Activated CD8-positive, alpha-beta memory T cell treated with anti-CD3 and anti-CD28 coated beads, Interleukin-2, amount 50 U/mL, for 48 hours (primary cell): ENCODE data around the gene CGNL1.

ENCODE experiments used
- DNase-seq: peaks from one replicate; pipeline ENCODE4 v3.0.0-alpha.2; 2020

The CGNL1 gene

DNA sequence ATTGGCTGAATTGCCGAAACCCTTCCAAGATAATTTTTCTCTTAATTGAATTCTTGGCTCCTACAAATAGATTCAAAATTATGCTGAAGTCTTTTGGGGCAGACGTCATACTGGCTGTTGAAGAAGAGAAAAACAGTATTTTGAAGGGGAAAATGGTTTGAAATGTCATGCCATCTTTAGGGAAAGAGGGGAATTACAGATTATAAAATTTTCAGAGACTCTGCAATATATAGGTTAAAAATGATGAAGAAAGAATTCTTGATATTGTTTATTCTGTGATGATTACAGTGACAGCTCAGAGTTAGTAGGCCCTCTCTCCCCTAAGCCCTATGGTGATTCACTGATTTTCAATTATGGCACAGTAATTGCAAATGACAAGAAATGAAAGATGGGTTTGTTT, 86.1 kb downstream of the CGNL1 start:
- DNase-seq = no peak

- no peak for DNase-seq
Measured at GRCh38 chr15:57463360-57463759, 87.1 kb downstream of the CGNL1 start.

- DNase-seq = no peak
Measured at GRCh38 chr15:57464480-57464879, 88.2 kb downstream of the CGNL1 start.

- DNase-seq = no peak
Measured at GRCh38 chr15:57468486-57468885, 92.2 kb downstream of the CGNL1 start.

GRCh38 chr15:57470543-57470942, 94.2 kb downstream of the CGNL1 start:
- DNase-seq = no peak

DNA sequence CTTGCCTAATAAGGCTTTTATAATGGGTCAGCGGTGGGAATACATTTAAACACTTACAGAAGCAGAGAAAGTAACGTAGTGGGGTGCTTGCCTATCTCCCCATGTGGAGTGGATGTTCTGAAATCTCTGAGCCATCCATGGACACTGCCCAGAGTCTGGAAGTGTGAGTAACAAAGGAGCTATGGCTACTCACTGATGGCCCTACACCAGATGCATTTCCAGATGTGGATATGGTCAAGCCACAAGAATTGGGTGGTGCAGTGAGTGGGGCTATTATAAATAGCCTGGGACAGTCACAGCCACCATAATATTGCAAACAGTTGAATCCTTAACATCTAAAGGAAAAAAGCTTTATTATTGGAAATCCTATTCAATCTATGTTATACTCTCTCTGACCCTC, 96.6 kb downstream of the CGNL1 start:
- no peak for DNase-seq

DNA sequence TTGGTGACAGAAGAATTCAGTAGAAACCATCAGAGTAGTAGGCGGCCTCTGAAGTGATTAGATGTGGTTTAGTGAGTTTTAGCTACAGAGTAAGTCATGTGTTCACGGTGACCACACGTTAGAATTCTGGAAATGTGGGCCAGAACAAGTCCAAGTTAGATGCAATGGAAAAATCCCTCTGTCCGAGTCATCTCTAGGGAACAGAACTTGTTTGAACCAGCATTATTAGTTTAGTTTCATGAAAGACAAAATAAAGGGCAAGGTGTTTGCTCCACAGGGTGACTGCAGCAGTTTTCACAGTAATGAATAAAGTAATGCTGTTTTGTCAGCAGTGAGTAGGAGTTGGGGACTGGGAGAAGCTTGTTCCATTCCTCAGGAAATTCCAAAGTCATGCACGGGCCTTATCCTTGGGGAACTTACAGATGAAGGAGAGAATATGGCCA, 100.2 kb downstream of the CGNL1 start:
- no peak for DNase-seq

- no peak for DNase-seq
Measured at GRCh38 chr15:57477736-57478522, 101.6 kb downstream of the CGNL1 start.

DNA sequence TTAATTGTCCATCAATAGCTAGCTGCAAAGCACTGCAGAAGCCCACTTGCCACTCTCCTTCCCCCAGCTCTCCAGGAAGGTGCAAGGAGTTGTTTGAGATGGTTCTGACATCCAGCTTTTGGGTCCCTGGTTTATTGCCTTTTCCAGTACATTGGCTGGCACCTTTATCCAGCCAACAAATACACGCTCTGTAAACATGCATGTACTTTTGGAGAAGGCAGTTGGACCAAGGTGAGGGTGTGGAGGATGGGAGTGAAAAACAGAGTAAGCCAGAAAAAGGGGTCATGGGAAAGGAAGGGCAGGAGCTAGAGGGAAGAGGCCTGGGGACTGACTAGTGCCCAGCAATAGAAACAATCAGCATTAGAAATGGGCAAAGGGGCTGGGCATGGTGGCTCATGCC, 102.7 kb downstream of the CGNL1 start:
- DNase-seq = no peak

DNA sequence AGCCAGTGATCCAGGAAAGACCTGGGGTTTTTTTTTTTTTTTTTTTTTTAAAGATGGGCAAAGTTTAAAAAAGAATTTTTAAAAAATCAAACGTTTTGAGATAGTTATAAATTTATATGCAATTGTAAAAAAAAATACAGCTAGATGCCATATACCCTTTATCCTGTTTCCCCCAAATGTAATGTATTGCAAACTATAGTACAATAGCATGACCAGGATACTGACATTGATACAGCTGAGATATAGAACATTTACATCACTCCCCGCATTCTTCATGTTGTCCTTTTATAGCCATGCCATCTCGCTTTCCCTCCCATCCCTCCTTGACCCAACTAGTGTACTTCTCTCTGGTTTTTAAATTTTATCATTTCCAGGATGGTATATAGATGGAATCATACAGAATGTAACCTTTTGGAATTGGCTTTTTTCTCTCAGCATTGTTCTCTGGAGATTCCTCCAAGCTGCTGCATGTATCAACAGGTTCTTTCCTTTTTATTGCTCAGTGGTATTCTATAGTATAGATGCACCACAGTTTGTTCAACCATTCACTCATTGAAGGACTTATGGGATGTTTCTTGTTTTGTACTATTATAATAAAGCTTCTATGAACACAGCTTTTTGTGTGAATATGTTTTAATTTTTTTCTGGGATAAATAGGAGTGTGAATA, 104.9 kb downstream of the CGNL1 start:
- no peak for DNase-seq

DNA sequence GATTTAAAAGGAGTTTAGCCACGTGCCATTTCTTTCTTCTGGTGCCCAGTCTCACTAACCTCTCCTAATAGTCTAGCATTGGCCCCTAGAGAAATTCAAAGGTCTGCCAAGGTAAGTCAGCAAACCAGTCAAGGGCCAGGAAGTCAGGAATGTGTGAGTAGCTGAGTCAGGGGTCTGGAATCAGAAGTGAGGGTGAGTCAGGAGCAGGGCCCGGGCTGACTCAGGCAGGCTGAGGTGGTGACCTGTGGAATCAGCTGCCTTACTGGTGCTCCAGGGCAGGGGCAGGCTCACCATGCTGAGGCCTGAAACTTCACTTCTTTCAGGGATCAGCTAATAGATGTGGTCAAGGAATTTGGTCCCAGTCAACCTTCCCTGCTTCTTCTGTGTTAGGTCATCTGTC, 109.6 kb downstream of the CGNL1 start:
- no peak for DNase-seq

DNA sequence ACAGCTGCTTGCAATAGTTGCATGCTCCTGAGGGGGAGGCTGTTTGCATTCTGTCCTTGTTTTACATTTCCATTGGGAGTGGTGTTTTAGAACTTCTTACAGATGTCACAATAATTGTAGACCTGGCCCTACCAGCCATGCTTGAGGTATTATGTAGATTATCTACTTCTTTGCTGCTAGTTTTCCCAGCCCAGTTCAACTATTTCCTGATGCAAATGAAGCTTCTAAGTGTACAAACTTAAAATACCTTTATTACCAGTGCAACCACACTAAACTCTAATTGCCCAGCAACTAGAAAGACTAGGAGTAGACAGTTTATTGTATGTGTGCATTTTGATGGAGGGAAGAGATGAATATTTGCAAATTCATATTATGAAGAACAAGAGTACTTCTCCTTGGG, 110.5 kb downstream of the CGNL1 start:
- DNase-seq = no peak

DNA sequence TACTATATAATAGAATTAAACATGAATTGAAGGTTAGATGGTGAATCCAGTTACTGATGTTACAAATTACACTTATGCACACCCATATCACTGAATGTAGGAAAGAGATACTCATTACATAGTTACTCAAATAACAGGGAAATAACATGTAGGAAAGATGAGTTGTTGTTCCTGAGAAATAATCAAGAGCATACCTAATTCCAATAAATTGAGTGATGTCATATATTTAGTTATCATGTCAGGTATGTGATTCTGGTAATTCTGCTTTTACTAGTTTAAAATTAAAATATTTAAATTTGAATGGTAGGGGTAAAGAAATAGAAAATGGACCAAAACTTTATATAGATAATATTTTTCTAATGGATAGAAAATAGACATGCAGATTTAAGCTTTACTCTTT, 112.8 kb downstream of the CGNL1 start:
- DNase-seq = no peak

DNA sequence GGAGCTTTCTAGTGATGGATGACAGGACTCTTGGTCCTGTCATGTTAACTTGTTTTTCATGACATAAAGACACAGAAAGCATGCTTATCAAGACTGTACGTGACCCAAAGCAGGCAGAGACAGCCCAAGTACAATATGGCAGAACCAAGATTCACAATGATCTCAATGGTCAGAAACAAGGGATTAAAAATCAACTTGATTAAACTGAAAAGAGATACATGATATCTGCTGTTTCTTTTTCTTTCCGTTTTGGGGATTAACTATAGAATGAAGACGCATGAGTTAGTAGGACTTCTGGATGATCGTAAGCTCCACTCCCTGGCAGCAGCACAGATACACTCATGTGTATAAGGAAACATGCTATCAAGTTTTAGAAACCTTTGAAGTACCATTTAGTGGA, 117.0 kb downstream of the CGNL1 start:
- DNase-seq = no peak

- no peak for DNase-seq
Measured at GRCh38 chr15:57494581-57494980, 118.3 kb downstream of the CGNL1 start.

DNA sequence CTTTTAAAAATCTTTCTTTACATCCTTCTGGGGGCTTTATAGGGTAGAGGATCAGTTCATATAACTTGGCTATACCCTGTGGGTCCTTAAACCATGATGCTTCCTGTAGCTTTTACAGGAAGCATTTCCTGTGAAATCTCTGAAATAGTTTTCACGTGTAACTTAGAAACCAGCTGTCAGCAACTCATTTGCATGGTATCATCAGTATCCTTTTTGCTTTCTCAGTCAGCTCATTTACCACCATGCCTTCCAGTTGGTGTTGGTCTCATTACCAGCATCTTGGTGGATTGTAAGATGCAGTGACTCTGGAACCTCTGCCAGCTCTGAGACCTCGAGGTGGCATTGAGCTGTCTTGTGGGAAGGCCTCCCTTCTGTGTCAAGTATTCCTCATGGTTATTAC, 118.7 kb downstream of the CGNL1 start:
- DNase-seq = no peak

GRCh38 chr15:57495554-57496165, 119.4 kb downstream of the CGNL1 start:
- DNase-seq = no peak

DNA sequence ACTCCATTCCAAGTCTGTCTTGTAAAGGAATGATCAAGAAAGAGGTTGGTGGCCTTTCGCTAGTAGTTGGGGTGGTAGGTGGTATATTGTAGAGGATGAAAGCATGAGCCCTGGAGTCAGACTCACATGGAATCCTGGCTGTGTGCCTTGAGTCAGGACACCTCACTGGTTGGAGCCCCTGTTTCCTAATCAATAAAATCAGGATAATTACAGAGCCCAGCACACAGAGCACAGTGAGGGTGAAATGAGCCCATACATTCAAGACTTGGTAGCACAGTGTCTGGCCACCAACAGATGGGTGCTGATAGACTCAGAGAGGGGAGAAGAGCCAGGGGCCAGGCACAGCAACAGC, 120.3 kb downstream of the CGNL1 start:
- DNase-seq = no peak

DNA sequence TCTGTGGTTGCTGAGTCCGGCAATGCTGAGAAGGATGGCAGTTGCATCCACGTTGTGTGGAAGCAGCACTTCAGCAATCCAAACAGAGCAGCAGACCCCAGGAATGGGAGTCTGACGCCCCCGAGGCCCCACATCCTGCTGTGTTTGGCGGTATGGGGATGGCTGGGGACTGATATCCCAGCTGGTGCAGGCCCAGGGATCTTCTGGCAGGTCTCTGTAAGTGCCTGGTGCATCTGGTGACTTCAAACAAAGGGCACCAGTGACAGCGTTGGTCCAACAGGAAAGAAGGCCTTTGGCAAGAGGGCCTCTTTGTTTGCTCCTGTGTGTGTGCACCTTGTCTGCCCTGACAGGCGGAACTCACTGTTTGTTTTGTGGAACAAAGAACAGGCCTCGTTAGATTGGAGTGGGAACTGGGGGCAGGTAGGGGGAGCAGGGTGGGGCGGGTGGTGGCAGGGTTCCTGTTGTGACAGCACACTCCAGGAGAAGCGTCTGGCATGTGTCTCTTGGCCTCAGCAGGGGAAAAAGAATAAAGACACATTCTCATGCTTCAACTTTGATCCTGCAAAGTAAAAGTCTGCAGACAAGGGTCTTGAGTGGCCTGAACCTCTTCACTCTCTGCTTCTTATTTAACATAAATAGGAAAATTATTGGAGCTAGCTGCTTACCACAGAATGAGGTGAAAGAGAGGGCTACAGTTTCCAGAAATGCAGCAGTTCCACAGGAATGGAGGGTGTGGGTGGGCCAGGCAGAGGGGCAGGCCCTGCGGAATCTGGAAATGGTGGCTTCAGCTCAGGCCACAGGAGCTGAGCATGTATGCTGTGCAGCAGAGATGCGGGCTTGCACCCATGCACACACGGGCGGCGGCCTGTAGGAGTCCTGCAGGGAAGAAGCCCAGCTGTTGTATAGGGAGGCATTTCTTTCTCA, 120.9 kb downstream of the CGNL1 start:
- DNase-seq = no peak

- no peak for DNase-seq
Measured at GRCh38 chr15:57500256-57500655, 124.0 kb downstream of the CGNL1 start.

GRCh38 chr15:57500979-57501576, 124.8 kb downstream of the CGNL1 start:
- DNase-seq = no peak

DNA sequence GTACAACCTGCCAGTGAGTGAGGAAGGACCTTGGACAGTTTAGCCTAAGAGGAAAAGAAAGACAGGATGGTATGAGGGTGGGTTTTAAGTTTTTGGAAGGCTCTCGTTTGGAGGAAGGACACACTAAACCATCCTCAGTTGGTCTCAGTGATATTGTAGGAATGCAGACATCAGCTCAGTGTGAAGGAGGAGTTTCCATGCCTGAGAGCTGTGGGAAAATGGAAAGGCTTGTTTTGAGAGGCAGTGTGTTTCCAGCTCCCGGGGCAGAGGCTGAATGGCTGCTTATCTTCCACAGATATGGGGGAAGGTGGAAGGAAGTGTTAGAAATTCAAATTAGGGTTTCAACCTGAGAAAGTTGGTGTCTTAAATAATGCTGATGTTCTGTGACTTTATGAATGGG, 125.8 kb downstream of the CGNL1 start:
- no peak for DNase-seq
